Epithelial cell of proximal tubule (primary cell): ENCODE results near the gene ANKRD18A. TPM values are rescaled to one million over a fixed set of nuclear protein-coding genes. Genes with fewer than 3 reads are reported as not detected.
"Not testable (repeated sequence)": the region's sequence is repeated elsewhere in the genome, so short reads cannot be mapped to it uniquely, and the experiment has no call there.

Experiments
- DNase-seq: peaks from one replicate; pipeline ENCODE4 v3.0.0-alpha.2; 2011; ENCODE audit warnings: low read depth
- H3K4me3 ChIP-seq: 2 replicates; pipeline ENCODE4 v1.5.1; 2011; ENCODE audit warnings: low read depth, mild to moderate bottlenecking, low read length
- total RNA-seq: library from RNA; depleted of rRNA; stranded (reverse); fragments of >200 nt; gene quantifications from 2 replicates; pipeline ENCODE4 v1.2.3, GENCODE V29; 2015
- TF ChIP-seq, protein P1 (sequence below): conservative IDR thresholded peaks from 2 replicates; pipeline ENCODE4 v1.5.1; 2012; ENCODE audit warnings: low read depth, mild to moderate bottlenecking, low read length

ANKRD18A gene
- total RNA-seq, 1 donor from 2014 or later = 3.1 TPM

DNA sequence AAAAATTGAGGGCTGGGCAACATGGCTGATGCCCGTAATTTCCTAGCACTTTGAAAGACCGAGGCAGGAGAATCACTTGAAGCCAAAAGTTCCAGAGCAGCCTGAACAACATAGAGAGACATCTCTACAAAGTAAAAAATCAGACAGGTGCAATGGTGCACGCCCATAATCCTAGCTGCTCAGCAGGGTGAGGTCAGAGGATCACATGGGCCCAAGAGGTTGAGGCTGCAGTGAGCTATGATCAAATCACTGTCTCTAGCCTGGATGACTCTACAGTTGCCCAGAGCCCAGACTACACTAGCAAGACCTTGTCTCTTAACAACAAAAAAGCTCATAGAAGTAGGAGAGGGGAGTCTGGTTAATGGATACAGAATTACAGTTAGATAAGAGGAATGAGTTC is 40.3 kb downstream of the ANKRD18A start:
- H3K4me3 ChIP-seq, DNase-seq: not testable (repeated sequence)

DNA sequence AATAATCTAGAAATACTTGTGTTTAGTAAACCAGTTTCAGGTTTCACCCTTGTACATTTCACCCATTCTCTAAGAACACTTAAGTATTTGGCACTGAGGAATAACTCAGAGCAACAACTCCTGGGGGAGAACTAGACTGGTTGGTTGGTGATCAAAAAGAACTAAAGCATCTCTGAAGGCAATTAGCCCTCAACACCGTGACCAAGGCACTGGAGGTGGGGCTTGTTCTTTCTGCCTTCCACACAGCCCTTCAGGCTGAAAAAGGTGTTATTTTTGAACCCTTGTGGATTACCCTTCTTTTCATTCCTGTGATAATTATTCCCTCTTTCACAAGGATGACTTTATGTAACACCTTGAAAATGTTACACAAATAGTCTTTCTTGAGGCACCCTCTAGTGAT is 44.2 kb downstream of the ANKRD18A start:
- H3K4me3 ChIP-seq = not testable (repeated sequence)

DNA sequence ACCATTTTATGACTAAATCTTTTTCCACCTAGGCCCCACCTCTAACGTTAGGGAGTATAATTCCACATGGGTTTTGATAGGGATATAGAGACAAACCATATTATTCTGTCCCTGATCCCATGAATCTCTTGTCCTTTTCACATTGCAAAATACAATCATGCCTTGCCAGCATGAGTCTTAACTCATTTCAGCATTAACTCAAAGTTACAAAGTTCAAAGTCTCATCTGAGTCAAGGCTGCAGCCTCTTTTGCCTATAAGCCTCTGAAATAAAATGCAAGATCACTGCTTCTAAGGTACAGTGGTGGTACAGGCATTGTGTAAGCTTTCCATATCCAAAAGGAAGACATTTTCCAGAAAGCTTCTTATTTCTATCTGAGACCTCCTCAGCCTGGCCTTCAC is 54.3 kb downstream of the ANKRD18A start:
- not testable (repeated sequence) for H3K4me3 ChIP-seq, DNase-seq

More for the DNA sequence above, 44.2 kb downstream of the ANKRD18A start:
- not testable (repeated sequence) for DNase-seq

DNA sequence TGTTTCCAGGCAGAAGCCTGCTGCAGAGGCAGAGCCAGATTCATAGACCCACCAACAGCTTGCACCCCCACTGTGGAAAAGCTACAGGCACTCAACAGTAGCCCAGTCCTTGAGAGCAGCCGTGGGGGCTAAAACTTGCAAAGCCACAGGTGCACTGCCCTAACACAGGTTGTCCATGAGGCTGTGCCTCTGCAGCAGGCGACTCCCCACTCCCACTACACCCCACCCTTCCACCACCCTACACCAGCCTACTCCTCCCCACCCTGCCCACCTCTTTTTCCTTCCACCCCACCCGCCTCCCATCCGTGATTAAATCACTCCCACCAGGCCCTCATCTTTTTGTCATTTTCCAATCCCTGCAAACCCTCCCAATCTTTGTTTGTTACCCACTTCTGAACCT is 55.2 kb downstream of the ANKRD18A start:
- DNase-seq, H3K4me3 ChIP-seq: not testable (repeated sequence)

DNA sequence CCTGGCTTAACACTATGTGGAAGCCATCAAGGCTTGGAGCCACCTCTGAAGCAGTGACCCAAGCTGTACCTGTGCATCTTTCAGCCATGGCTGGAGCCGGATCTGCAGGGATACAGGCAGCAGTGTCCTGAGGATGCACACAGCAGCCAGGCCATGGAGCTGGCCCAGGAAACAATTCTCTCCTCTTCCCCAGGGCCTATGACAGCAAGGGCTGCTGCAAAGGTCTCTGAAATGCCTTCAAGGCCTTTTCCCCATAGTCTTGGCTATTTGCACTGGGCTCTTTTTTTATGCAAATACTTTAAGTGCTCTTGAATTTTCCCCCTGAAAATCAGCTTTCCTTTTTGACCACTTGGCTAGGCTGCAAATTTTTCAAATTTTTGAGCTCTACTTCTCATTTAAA is 56.5 kb downstream of the ANKRD18A start:
- not testable (repeated sequence) for H3K4me3 ChIP-seq, DNase-seq

DNA sequence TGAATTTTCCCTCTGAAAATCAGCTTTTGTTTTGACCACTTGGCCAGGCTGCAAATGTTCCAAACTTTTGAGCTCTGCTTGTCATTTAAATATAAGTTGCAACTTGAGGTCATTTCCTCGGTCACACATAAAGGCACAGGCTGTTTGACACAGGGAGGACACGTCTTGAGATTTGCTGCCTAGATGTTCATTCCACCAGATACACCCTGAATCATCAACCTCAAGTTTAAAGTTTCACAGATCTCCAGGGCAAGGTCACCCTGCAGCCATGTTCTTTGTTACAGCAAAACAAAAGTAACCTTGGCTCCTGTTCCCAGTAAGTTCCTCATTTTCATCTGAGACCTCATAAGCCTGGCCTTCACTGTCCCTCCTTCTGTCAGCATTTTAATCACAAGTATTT is 59.3 kb downstream of the ANKRD18A start:
- not testable (repeated sequence) for H3K4me3 ChIP-seq, DNase-seq

DNA sequence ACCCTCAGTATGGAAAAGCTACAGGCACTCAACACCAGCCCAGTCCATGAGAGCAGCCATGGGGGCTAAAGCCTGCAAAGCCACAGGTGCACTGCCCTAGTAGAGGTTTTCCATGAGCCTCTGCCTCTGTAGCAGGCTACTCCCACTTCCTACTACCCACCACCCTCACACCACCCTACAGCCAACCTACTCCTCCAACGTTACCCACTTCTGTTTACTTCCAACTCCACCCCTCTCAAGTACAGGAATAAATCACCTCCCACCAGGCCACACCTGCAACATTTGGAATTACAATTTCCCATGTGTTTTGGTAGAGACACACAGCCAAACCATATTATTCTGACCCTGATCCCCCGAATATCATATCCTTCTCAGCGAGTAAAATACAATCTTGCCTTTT is 61.2 kb downstream of the ANKRD18A start:
- H3K4me3 ChIP-seq, DNase-seq: not testable (repeated sequence)

DNA sequence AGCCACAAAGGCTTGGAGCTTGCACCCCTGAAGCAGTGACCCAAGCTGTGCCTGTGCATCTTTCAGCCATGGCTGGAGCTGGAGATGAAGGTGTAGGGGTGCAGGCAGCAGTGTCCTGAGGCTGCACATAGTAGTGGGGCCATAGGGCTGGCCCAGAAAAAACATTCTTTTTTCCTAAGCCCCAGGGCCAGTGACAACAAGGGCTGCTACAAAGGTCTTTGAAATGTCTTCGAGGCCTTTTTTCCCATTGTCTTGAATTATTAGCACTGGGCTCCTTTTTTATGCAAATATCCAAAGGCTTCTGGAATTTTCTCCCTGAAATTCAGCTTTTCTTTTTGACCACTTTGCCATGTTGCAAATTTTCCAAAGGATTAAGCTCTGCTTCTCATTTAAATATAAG is 62.6 kb downstream of the ANKRD18A start:
- not testable (repeated sequence) for DNase-seq, H3K4me3 ChIP-seq

DNA sequence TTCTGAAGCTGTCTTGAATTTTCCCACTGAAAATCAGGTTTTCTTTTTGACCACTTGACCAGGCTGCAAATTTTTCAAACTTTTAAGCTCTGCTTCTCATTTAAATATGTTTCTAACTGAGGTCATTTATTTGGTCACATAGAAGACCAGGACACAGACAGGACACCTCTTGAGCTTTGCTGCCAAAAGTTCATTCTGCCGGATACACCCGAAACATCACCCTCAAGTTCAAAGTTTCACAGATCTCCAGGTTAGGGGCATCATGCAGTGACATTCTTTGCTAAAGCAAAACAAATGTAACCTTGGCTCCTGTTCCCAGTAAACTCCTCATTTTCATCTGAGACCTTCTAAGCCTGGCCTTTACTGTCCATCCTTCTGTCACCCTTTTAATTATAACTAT is 65.4 kb downstream of the ANKRD18A start:
- not testable (repeated sequence) for DNase-seq, H3K4me3 ChIP-seq

DNA sequence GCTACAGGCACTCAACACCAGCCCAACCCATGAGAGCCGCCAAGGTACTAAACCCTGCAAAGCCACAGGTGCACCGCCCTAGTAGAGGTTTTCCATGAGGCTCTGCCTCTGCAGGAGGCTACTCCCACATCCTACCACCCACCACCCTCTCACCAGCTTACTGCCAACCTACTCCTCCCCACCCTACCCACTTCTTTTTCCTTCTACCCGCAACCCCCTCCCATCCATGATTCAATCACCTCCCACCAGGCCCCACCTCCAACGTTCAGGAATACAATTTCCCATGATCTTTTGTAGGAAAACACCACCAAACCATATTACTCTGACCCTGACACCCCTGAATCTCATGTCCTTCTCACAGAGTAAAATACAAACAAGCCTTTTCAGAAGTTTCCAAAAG is 67.4 kb downstream of the ANKRD18A start:
- not testable (repeated sequence) for H3K4me3 ChIP-seq, DNase-seq

DNA sequence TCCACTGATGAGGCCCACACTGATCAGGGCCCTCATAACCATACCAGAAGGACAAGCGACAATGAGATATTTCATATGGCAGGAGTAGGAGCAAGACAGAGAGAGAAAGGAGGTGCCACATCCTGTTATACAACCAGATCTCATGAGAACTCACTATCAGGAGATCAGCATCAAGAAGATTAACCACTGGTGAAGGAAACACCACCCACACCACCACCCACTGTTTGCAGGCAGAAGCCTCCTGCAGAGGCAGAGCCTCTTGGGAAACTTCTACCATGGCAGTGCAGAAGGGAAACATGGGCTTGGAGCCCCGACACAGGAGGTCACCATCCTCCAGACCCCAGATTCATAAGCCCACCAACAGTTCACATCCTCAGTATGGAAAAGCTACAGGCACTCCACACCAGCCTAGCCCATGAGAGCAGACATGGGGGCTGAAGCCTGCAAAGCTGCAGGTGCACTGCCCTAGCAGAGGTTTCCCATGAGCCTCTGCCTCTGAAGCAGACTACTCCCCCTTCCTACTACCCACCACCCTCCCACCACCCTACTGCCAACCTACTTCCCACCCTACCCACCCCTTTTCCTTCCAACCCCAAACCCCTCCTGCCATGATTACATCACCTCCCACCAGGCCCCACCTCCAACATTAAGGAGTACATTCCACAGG is 73.8 kb downstream of the ANKRD18A start:
- H3K4me3 ChIP-seq, DNase-seq: not testable (repeated sequence)

DNA sequence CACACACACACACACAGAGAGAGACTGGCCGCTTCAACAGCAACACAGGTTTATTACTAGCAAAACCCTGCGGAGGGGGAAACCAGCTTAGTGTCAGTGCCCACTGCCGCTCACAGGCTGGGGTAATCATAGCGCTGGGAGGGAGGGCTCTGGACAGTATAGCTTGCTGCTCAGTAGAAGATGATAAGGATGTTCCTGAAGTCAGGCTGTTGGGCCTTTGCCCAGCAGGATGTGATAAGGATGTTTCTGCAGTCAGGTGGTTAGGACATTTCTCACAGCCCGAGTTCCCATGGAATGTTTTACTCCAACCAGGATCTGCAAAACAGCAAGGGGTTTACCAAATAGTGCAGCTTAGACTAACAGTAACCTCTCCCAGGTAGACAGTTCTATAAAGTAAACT is 79.9 kb downstream of the ANKRD18A start:
- not testable (repeated sequence) for DNase-seq, H3K4me3 ChIP-seq

DNA sequence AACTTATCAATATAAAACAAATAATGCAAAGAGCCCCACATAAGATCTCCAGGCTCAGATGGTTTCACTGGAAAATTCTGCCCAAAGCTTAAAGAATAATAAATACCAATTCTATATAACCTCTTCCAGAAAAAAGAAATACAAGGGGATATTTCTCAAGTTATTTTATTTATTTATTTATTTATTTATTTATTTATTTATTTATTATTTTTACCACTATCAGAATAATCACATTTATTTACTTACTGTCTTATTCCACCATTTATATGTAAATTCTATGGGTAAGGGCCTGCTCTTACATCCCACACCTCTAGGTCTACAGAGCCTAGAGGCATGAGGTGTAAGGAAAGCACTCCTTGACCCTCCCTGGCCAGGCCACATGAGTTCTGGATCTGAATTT is 91.1 kb downstream of the ANKRD18A start:
- TF ChIP-seq, protein P1, sequence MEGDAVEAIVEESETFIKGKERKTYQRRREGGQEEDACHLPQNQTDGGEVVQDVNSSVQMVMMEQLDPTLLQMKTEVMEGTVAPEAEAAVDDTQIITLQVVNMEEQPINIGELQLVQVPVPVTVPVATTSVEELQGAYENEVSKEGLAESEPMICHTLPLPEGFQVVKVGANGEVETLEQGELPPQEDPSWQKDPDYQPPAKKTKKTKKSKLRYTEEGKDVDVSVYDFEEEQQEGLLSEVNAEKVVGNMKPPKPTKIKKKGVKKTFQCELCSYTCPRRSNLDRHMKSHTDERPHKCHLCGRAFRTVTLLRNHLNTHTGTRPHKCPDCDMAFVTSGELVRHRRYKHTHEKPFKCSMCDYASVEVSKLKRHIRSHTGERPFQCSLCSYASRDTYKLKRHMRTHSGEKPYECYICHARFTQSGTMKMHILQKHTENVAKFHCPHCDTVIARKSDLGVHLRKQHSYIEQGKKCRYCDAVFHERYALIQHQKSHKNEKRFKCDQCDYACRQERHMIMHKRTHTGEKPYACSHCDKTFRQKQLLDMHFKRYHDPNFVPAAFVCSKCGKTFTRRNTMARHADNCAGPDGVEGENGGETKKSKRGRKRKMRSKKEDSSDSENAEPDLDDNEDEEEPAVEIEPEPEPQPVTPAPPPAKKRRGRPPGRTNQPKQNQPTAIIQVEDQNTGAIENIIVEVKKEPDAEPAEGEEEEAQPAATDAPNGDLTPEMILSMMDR = no peak
- no peak overlapping the region for H3K4me3 ChIP-seq
- no peak for DNase-seq

DNA sequence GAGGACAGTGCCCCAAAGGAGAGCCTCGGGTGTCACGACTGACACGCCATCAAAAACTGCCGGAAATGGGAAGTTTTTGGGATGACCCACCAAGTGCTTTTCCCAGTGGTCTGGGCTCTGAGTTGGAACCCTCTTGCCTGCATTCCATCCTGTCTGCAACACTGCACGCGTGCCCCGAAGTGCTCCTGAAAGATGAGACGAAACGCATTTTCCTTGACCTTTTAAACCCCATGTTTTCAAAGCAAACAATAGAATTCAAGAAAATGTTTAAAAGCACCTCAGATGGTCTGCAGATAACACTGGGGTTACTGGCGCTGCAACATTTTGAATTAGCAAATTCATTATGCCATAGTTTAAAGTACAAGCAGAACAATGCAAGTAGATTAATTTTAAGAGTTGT is 92.9 kb downstream of the ANKRD18A start:
- no peak overlapping the region for H3K4me3 ChIP-seq
- TF ChIP-seq, protein P1 = no peak
- no peak for DNase-seq
